BJ (cell line): Measurements from ENCODE around the gene ALOX12B. TPM values are rescaled to one million over a fixed set of nuclear protein-coding genes. Genes with fewer than 3 reads are reported as not detected.

Experiments
- CTCF ChIA-PET: fragments of 350-600 bp; formaldehyde crosslinking; extraction: SDS; loops from one replicate; lab custom pipeline; 2021; ENCODE audit warnings: antibody characterized with exemption, inconsistent platforms; lab: Yijun Ruan, JAX
- POLR2A ChIA-PET: fragments of 300-600 bp; sonication (Branson Sonifier 250); formaldehyde crosslinking; extraction: SDS; loops from one replicate; lab custom pipeline; 2021; ENCODE audit warnings: antibody characterized with exemption; lab: Charles Lee
- DNase-seq: peaks from one replicate; pipeline ENCODE4 v3.0.0-alpha.2; 2011; ENCODE audit warnings: low read depth
- H3K27me3 ChIP-seq: 2 replicates; pipeline ENCODE4 v1.6.0; 2011; ENCODE audit warnings: low read length; ENCODE audit not compliant: control insufficient read depth, insufficient read depth
- H3K36me3 ChIP-seq: 2 replicates; pipeline ENCODE4 v1.5.1; 2011; ENCODE audit warnings: low read length; ENCODE audit not compliant: control insufficient read depth, insufficient read depth
- H3K4me3 ChIP-seq: 2 replicates; pipeline ENCODE4 v1.5.1; 2011; ENCODE audit warnings: low read depth, mild to moderate bottlenecking, control low read depth, low read length
- CTCF ChIP-seq: IDR thresholded peaks from 2 replicates; pipeline ENCODE4 v1.5.1; 2011; ENCODE audit warnings: low read depth, mild to moderate bottlenecking, control low read depth, inconsistent platforms, low read length, moderate library complexity; ENCODE audit not compliant: insufficient read depth
- polyA plus RNA-seq: library from polyadenylated mRNA; depleted of rRNA; stranded (reverse); fragments of >200 nt; gene quantifications from 2 replicates; pipeline ENCODE4 v1.2.3, GENCODE V29; 2011

ALOX12B gene
- polyA plus RNA-seq, 1 experiment: not detected

- POLR2A ChIA-PET: no interaction called here
- Histone ChIP-seq H3K27me3 (peaks cover 17% of the 10 kb centered on the region), H3K36me3 (no peaks in the 10 kb centered on the region), H3K4me3 (no peak overlapping the region)
- DNase-seq: peak; percentile 13
- TF ChIP-seq CTCF: peak; percentile 62
- CTCF ChIA-PET: interaction anchor here (0.6 to 5.3 kb wide), 32 partner anchors 10 to 298 kb away, joined by 3 to 37 read pairs (median 4); partner anchors contain the start of genes CNTROB, NAA38, RNF227 and TRAPPC1
Measured at GRCh38 chr17:8041249-8041928, 46.1 kb downstream of the ALOX12B start.

- no peaks in the 10 kb centered on the region for H3K36me3 ChIP-seq
- POLR2A ChIA-PET: no interaction called here
- H3K4me3 ChIP-seq: no peak overlapping the region
- DNase-seq: no peak
- H3K27me3 ChIP-seq: peaks cover 13% of the 10 kb centered on the region
- TF ChIP-seq CTCF: no peak
- CTCF ChIA-PET: interaction anchor here (1.0 to 5.3 kb wide), 4 partner anchors 17 to 50 kb away, joined by 3 to 37 read pairs (median 6); no protein-coding TSS in a partner anchor
Measured at GRCh38 chr17:8039611-8040168, 47.8 kb downstream of the ALOX12B start.

GRCh38 chr17:8038954-8039610 is 48.4 kb downstream of the ALOX12B start, which contains the start of gene ALOX15B:
Gene ALOX15B, plus strand, starts transcription at chr17:8039059. Its CDS starts 97 bp downstream, at chr17:8039156.
- no peak within 1 kb of the TSS for H3K4me3 ChIP-seq
- CTCF ChIA-PET: interaction anchor here (1.0 to 5.3 kb wide), 4 partner anchors 18 to 49 kb away, joined by 3 to 37 read pairs (median 6); no protein-coding TSS in a partner anchor
- H3K27me3 ChIP-seq: peaks cover 13% of the 10 kb centered on the region
- H3K36me3 ChIP-seq: no peaks in the 10 kb centered on the region
- TF ChIP-seq CTCF: no peak
- POLR2A ChIA-PET: no interaction called here
- no peak for DNase-seq

GRCh38 chr17:8032442-8032841 is 55.1 kb downstream of the ALOX12B start:
- POLR2A ChIA-PET: no interaction called here
- H3K27me3 ChIP-seq: peaks cover 2% of the 10 kb centered on the region; the same call in 1 of the 2 replicates
- H3K36me3 ChIP-seq: no peaks in the 10 kb centered on the region
- H3K4me3 ChIP-seq: no peak overlapping the region
- no peak for TF ChIP-seq CTCF
- no peak for DNase-seq
- CTCF ChIA-PET: interaction anchor here (2.5 kb wide), 2 partner anchors 9 to 25 kb away, joined by 7 to 10 read pairs; no protein-coding TSS in a partner anchor

- no peak for DNase-seq
- TF ChIP-seq CTCF: no peak
- POLR2A ChIA-PET: no interaction called here
- peaks cover 6% of the 10 kb centered on the region for H3K27me3 ChIP-seq
- H3K4me3 ChIP-seq: no peak overlapping the region
- CTCF ChIA-PET: interaction anchor here (1.4 to 2.5 kb wide), 3 partner anchors 10 to 29 kb away, joined by 3 to 10 read pairs (median 7); no protein-coding TSS in a partner anchor
- H3K36me3 ChIP-seq: no peaks in the 10 kb centered on the region
Measured at GRCh38 chr17:8031950-8032349, 55.6 kb downstream of the ALOX12B start.
